Hematopoietic multipotent progenitor cell treated with erythropoietin and hydrocortisone succinate and interleukin-3 and kit ligand, for 4 days (in vitro differentiated cells): ENCODE results near the gene SPTLC3.

Experiments used
- DNase-seq: peaks from one replicate; pipeline ENCODE4 v3.0.0-alpha.2; 2015

Gene SPTLC3

GRCh38 chr20:13101706-13102105 is 92.9 kb downstream of the SPTLC3 start:
- DNase-seq = no peak

DNA sequence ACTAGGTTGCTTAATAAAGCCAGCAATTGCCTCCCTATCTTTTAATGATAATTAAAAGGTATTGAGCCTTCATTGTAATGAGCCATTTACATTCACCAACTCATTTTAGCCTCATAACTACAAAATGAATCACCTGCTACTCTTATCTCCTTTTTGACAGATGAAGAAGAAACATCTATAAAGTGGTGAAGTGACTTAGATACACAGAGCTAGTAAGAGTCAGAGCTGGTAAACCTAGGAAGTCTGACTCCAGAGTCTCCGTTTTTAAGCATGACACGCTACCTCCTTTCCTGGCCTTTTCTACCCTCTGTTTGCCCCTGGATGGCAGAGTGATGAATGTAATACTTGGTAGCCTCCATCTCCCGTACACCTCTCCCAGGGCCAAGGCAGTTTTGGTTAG is 93.5 kb downstream of the SPTLC3 start:
- no peak for DNase-seq

DNA sequence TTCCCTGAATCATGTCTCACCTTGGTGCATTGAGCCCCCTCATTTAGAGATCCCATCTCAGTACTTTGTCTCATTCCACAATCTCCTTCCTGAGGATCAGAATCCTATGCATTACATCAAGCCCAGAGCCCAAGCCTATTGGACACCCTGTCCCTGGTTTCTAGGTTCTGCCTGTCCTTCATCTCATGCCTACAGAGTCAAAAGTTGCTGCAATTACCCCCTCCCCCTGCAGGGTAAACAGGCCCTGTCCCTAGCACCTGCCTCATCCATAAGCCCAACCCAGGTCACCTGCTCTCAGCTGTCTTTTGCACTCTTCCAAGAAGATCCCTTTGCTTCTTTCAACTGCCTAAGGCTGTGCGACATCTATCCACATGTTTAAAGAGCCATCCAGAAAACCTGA is 93.9 kb downstream of the SPTLC3 start:
- no peak for DNase-seq

GRCh38 chr20:13105039-13105438 is 96.3 kb downstream of the SPTLC3 start:
- no peak for DNase-seq

GRCh38 chr20:13105864-13106457 is 97.2 kb downstream of the SPTLC3 start:
- DNase-seq = peak; percentile 68

DNA sequence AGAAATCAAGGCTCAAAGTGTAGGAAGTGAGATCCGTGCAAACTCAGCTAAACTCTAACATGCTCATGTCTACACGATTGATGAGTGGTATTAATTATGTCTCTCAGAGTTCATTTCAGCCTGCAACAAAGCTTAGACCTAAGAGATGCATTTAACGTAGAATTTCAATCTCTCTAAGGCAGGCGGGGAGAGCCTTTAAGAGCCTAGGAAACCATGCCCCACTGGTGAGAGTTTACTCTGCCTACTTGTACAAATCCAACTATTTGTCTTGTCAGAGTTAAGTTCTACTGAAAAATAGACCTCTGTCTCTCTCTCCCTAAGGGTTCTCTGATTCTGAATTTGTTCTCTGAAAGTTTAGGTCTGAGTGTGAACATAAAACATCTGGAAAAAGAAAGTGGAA is 100.9 kb downstream of the SPTLC3 start:
- no peak for DNase-seq

DNA sequence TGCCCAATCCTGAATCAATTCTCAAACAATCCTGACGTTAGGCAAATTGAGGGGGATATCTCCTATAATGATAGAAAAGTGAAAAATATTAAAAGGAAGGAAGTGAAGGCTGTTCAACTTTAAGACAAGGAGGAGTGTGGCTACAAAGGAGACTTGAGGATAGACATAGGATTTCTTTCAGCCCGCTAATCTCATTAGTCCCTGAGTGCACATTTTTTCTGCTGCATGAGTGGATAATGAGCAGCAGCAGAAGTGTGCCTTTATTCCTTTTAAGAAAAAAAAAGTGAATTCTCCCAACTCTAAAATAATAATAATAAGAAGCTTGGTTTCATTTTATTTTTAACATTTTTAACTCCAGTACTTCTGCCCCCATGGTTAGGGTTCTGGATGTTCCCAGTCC is 102.0 kb downstream of the SPTLC3 start:
- no peak for DNase-seq

GRCh38 chr20:13111249-13111911 is 102.6 kb downstream of the SPTLC3 start:
- DNase-seq = no peak

- DNase-seq = no peak
These were observed 105.0 kb downstream of the SPTLC3 start for GRCh38 chr20:13113731-13114130.

DNA sequence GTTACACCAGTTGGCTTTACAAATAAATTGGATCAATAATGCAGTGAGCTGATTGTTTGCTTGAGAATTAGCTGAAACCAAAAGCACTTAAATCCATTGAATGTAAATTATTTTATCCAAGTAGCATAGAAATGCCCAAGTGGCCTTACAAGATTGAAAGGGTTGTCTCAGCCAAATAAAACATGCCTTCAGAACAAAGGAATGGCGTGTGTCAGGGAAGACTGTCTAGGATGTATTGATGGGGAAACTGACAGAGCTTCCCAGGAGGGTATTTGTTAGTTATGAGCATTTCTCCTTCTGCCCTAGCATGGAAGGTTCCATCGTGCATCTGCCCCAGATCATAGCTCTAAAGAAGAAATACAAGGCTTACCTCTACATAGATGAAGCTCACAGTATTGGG is 108.4 kb downstream of the SPTLC3 start:
- DNase-seq = no peak

GRCh38 chr20:13118676-13119075 is 109.9 kb downstream of the SPTLC3 start:
- DNase-seq = no peak

GRCh38 chr20:13119583-13119982 is 110.8 kb downstream of the SPTLC3 start:
- peak; percentile 81 for DNase-seq

DNA sequence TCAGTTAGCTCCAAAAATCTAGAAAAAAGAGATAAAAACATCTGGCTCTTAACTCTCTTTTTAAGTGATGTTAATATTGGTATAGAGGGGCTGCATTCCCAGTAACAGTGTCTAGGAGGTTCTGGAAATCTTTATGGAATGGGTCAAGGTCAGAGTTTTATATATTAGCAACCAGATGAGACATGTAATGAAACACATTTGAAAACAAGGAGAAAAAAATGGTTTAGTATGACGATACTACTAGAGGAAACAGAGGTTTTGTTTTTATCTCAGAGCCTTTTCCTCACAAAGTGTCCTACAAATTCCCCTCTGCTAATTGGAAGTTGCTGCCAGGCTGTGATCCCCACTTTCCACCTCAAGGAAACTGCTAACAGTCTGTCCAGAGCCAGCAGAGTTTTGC is 111.7 kb downstream of the SPTLC3 start:
- DNase-seq = no peak

DNA sequence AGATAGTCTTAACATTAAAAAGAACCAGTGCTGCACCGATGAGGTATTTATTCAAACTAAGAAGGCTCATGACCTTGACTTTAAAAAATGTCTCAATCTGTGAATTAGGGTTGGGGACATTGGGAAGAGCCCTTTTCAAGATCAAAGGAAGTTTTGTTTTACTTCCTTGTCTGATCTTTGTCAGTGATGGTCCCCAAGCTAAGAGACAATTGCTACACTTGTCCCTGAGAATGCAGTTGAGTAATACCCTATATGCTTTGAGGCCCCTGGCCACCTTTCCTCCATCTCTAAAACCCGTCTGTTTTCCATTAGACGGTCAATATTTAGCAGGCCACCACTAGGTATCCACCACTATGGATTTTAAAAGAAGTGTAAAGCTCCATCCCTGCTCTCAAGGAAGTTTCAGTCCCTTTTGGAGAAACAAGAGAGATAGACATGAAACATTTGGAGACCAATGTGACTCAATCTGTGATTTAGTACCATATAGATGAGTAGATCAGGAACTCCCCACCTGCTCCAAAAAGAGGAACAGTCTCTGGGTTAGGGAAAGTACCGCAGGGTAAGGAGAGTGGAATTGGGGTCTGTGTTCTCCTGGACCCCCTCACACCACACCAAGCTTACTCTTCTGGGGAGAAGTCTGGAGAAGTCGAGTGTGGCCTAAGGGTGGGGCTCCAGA is 113.2 kb downstream of the SPTLC3 start:
- no peak for DNase-seq

GRCh38 chr20:13125486-13125885 is 116.7 kb downstream of the SPTLC3 start:
- DNase-seq = no peak

DNA sequence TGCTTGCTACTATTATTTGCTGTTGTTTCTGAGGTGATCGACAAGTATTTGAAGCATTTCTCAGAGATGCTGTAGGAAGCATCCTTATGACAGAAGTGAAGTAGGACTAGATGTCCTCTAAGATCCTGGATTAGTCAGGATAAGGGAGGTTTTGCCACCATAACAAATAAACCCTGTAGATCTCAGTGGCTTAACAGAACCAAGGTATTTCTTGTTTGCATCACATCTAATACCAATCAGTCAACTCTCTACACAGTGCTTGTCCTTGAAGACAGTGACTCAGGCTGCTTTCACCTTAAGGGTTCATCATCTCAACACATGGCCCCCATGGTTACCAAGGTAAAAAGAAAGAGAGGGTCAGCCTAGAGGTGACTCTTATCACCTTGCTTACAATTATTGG is 119.4 kb downstream of the SPTLC3 start:
- no peak for DNase-seq

GRCh38 chr20:13130061-13130706 is 121.4 kb downstream of the SPTLC3 start:
- no peak for DNase-seq

DNA sequence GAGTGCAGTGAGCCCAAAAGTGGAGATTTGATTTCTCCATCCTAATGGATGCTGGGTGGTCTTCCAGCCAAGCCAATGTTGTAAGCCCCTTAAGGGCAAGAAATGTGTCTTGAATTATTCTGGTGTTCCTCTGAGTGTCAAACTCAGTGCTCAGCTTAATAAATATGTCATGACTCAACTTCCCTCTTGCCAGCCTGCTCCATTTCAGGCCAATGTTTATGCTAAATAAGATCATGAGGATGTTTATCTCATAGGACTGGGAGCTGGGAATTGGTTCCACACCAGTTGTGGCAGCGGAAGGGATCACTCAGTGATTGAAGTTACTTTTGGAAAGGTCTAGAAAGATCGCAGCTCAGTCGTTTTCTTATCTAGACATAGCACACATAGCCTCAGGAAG is 121.9 kb downstream of the SPTLC3 start:
- DNase-seq = no peak

DNA sequence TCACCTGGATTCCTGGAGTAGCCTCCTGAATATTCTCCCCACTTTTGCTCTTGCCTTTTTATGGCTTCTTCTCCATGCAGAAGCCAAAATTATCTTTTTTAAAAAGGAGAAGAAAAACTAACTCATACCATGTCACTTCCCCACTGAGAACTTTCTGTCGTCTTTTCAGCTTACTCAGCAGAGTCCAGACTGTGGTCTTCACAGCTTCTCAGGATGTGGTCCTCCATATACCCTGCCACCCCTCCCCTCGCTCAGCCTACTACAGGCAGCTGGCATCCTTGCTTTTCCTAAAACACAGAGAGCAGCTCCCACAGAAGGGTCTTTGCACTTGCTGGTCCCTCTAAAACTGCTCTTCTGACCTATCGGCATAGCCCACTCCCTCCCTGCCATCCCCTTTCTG is 122.9 kb downstream of the SPTLC3 start:
- no peak for DNase-seq

GRCh38 chr20:13139459-13140150 is 130.8 kb downstream of the SPTLC3 start:
- no peak for DNase-seq

- no peak for DNase-seq
These were observed 131.4 kb downstream of the SPTLC3 start for GRCh38 chr20:13140201-13140600.

- DNase-seq = no peak
These were observed 132.0 kb downstream of the SPTLC3 start for GRCh38 chr20:13140775-13141174.

DNA sequence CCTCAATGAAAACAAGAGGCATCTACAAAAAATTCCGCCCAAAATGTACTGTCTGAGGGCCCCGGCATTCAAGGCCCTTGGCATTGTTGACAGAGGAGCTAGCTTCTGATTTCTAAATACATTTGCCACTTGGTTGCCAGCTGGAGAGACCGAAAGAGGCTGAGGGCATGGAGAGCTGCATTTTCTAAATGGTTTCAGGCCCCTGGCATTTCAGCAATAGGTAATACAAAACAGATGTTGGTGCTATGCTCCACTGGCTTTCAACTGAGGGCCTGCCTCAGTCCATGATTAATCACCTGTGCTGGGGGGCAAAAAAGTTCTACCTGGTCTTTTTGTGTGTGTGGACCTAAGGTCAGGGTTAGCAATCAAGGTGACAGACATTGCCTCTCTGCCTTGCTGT is 132.8 kb downstream of the SPTLC3 start:
- no peak for DNase-seq
